Hepatocyte (in vitro differentiated cells): ENCODE data around the gene RPS6KA2. TPM values are rescaled to one million over a fixed set of nuclear protein-coding genes. Genes with fewer than 3 reads are reported as not detected.

Experiments used
- DNase-seq: peaks from one replicate; pipeline ENCODE4 v3.0.0-alpha.2; 2016; ENCODE audit warnings: low spot score
- H2AFZ ChIP-seq: fragments of 200-600 bp; sonication (generic); 2 replicates; pipeline ENCODE4 v1.6.0; 2016; ENCODE audit warnings: antibody characterized with exemption, mild to moderate bottlenecking
- H3K27ac ChIP-seq: fragments of 200-600 bp; sonication (generic); 2 replicates; pipeline ENCODE4 v1.5.1; 2016; ENCODE audit warnings: mild to moderate bottlenecking
- H3K27me3 ChIP-seq: fragments of 200-600 bp; sonication (generic); 2 replicates; pipeline ENCODE4 v1.6.1; 2016
- H3K36me3 ChIP-seq: fragments of 200-600 bp; sonication (generic); replicated peaks from 2 replicates; pipeline ENCODE4 v1.5.1; 2016; ENCODE audit warnings: low read depth; ENCODE audit not compliant: insufficient read depth
- H3K4me1 ChIP-seq: fragments of 200-600 bp; sonication (generic); 2 replicates; pipeline ENCODE4 v1.5.1; 2016; ENCODE audit warnings: mild to moderate bottlenecking, moderate library complexity; ENCODE audit not compliant: insufficient read depth
- H3K4me2 ChIP-seq: fragments of 200-600 bp; sonication (generic); 2 replicates; pipeline ENCODE4 v1.6.0; 2016
- H3K4me3 ChIP-seq: fragments of 200-600 bp; sonication (generic); 2 replicates; pipeline ENCODE4 v1.5.1; 2016; ENCODE audit warnings: mild to moderate bottlenecking
- H3K79me2 ChIP-seq: fragments of 200-600 bp; sonication (generic); 2 replicates; pipeline ENCODE4 v1.6.0; 2017; ENCODE audit warnings: mild to moderate bottlenecking
- H3K9me2 ChIP-seq: fragments of 200-600 bp; sonication (generic); replicated peaks from 2 replicates; pipeline ENCODE4 v1.6.0; 2017; ENCODE audit warnings: mild to moderate bottlenecking; ENCODE audit not compliant: insufficient read depth
- H3K9me3 ChIP-seq: fragments of 200-600 bp; sonication (generic); 2 replicates; pipeline ENCODE4 v1.5.1; 2016; ENCODE audit warnings: low read depth, mild to moderate bottlenecking
- H4K20me1 ChIP-seq: fragments of 200-600 bp; sonication (generic); 2 replicates; pipeline ENCODE4 v1.6.0; 2016; ENCODE audit warnings: mild to moderate bottlenecking; ENCODE audit not compliant: insufficient read depth, poor library complexity, severe bottlenecking
- CTCF ChIP-seq: fragments of 200-600 bp; sonication (generic); IDR thresholded peaks from 2 replicates; pipeline ENCODE4 v1.5.1; 2016; ENCODE audit warnings: antibody characterized with exemption, mild to moderate bottlenecking; ENCODE audit not compliant: poor library complexity
- EZH2 ChIP-seq: fragments of 200-600 bp; sonication (generic); IDR thresholded peaks from 2 replicates; pipeline ENCODE4 v1.6.1; 2016; ENCODE audit warnings: antibody characterized with exemption, mild to moderate bottlenecking, borderline replicate concordance
- EZH2phosphoT487 ChIP-seq: fragments of 200-600 bp; sonication (generic); IDR thresholded peaks from one replicate; pipeline ENCODE4 v1.6.1; 2018; ENCODE audit warnings: antibody characterized with exemption, mild to moderate bottlenecking, low read depth, moderate library complexity; ENCODE audit not compliant: unreplicated experiment, severe bottlenecking
- WGBS: methylation state at CpG from one replicate; pipeline ENCODE4 v1.1.6; 2016; ENCODE audit warnings: low lambda C conversion rate; ENCODE audit errors: missing lambda C conversion rate; 5-methylcytosine and 5-hydroxymethylcytosine counted together
- polyA plus RNA-seq: library from polyadenylated mRNA; unstranded; fragments of >200 nt; fragmentation: Nextera tagmentation; extraction: Ambion mirVana; gene quantifications from 2 replicates; pipeline ENCODE4 v1.2.1, GENCODE V29; 2016
- total RNA-seq: library from RNA; depleted of rRNA; stranded (reverse); fragments of >200 nt; gene quantifications from 2 replicates; pipeline ENCODE4 v1.2.3, GENCODE V29; 2014

RPS6KA2 gene
- total and polyA plus RNA-seq, 2 experiments from 2014 or later = 27.7 to 29.2 TPM

GRCh38 chr6:166489301-166490155 is 137.5 kb downstream of the RPS6KA2 start:
- Histone ChIP-seq H3K4me1 (no peaks in the 10 kb centered on the region), H3K27ac (no peak overlapping the region), H3K36me3 (no peaks in the 10 kb centered on the region), H3K4me3 (no peak overlapping the region), H2AFZ (no peak overlapping the region), H3K9me2 (no peaks in the 10 kb centered on the region), H3K79me2 (no peaks in the 10 kb centered on the region), H4K20me1 (no peaks in the 10 kb centered on the region), H3K27me3 (no peaks in the 10 kb centered on the region), H3K9me3 (no peaks in the 10 kb centered on the region), H3K4me2 (no peak overlapping the region)
- TF ChIP-seq EZH2phosphoT487 (no peak), EZH2 (no peak), CTCF (no peak)
- DNase-seq = no peak
- WGBS = 86% methylated on average over 11 of the region's 11 CpGs

GRCh38 chr6:166488701-166489100 is 138.3 kb downstream of the RPS6KA2 start:
- H3K36me3 ChIP-seq = no peaks in the 10 kb centered on the region
- no peak overlapping the region for H2AFZ ChIP-seq
- H4K20me1 ChIP-seq = no peaks in the 10 kb centered on the region
- H3K9me2 ChIP-seq = no peaks in the 10 kb centered on the region
- no peaks in the 10 kb centered on the region for H3K27me3 ChIP-seq
- 96% methylated on average over 11 of the region's 13 CpGs for WGBS
- H3K4me2 ChIP-seq = no peak overlapping the region
- H3K4me1 ChIP-seq = no peaks in the 10 kb centered on the region
- H3K4me3 ChIP-seq = no peak overlapping the region
- TF ChIP-seq EZH2phosphoT487 (no peak), EZH2 (no peak), CTCF (no peak)
- H3K79me2 ChIP-seq = no peaks in the 10 kb centered on the region
- DNase-seq = no peak
- no peak overlapping the region for H3K27ac ChIP-seq
- H3K9me3 ChIP-seq = no peaks in the 10 kb centered on the region

GRCh38 chr6:166488076-166488685 is 138.9 kb downstream of the RPS6KA2 start:
- H3K9me3 ChIP-seq = no peaks in the 10 kb centered on the region
- no peak overlapping the region for H3K27ac ChIP-seq
- H3K4me2 ChIP-seq = no peak overlapping the region
- no peaks in the 10 kb centered on the region for H4K20me1 ChIP-seq
- H2AFZ ChIP-seq = no peak overlapping the region
- no peaks in the 10 kb centered on the region for H3K4me1 ChIP-seq
- no peaks in the 10 kb centered on the region for H3K9me2 ChIP-seq
- H3K27me3 ChIP-seq = no peaks in the 10 kb centered on the region
- no peak for DNase-seq
- H3K79me2 ChIP-seq = no peaks in the 10 kb centered on the region
- TF ChIP-seq EZH2 (no peak), EZH2phosphoT487 (no peak), CTCF (no peak)
- no peaks in the 10 kb centered on the region for H3K36me3 ChIP-seq
- no peak overlapping the region for H3K4me3 ChIP-seq
- 80% methylated on average over 15 of the region's 15 CpGs for WGBS
